Activated naive CD8-positive, alpha-beta T cell (primary cell): Measurements from ENCODE around the gene TTC7B.

Experiments used
- H3K27ac Mint-ChIP-seq: one replicate; pipeline ENCODE4 v1.8.0; 2021; ENCODE audit warnings: mixed read lengths
- H3K27me3 Mint-ChIP-seq: one replicate; pipeline ENCODE4 v1.8.0; 2021; ENCODE audit warnings: mixed read lengths
- H3K36me3 Mint-ChIP-seq: one replicate; pipeline ENCODE4 v1.8.0; 2021; ENCODE audit warnings: mixed read lengths
- H3K4me1 Mint-ChIP-seq: one replicate; pipeline ENCODE4 v1.8.0; 2021; ENCODE audit warnings: low read depth, mixed read lengths
- H3K4me3 Mint-ChIP-seq: one replicate; pipeline ENCODE4 v1.8.0; 2021; ENCODE audit warnings: mild to moderate bottlenecking, mixed read lengths
- H3K9me3 Mint-ChIP-seq: one replicate; pipeline ENCODE4 v1.8.0; 2021; ENCODE audit warnings: low read depth, mixed read lengths

Gene TTC7B

GRCh38 chr14:90648421-90648820 is 167.8 kb downstream of the TTC7B start:
- no peaks in the 10 kb centered on the region for H3K27me3 Mint-ChIP-seq
- no peaks in the 10 kb centered on the region for H3K4me1 Mint-ChIP-seq
- H3K4me3 Mint-ChIP-seq: no peak overlapping the region
- H3K27ac Mint-ChIP-seq: no peak overlapping the region
- H3K9me3 Mint-ChIP-seq: no peaks in the 10 kb centered on the region
- H3K36me3 Mint-ChIP-seq: no peaks in the 10 kb centered on the region

GRCh38 chr14:90647473-90648005 is 168.7 kb downstream of the TTC7B start:
- Mint-ChIP-seq H3K27ac (no peak overlapping the region), H3K4me3 (no peak overlapping the region), H3K4me1 (no peaks in the 10 kb centered on the region), H3K27me3 (no peaks in the 10 kb centered on the region), H3K36me3 (no peaks in the 10 kb centered on the region), H3K9me3 (no peaks in the 10 kb centered on the region)

DNA sequence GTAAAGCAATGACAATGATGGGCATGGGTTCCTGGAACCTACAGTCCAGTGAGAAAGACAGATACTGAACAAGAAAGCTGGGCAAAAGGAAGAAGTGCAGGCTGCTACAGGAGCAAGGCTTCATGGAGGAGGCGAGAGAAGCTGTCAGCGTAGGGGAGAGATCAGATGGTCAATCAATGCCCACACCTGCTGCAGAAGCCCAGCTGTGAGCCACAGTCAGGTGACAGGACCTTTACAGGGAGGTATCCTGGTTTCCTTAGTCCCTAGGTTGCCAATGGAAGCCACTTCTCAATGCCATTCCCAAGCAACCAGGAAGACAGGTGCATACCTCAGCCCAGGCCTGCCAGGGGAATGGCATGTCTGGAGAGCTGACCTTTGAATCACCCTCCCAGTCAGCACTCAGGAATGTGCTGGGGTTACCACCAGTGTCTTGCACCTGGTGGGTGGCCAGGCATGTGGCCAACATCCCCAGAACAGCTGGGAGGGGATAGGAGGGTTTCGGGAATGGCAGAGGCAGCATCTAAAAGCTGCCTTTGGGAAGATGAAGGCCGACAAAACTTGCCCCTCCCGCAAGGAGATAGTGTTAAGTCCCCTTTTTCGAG is 170.3 kb downstream of the TTC7B start:
- Mint-ChIP-seq H3K4me1 (no peaks in the 10 kb centered on the region), H3K27ac (no peak overlapping the region), H3K9me3 (no peaks in the 10 kb centered on the region), H3K27me3 (no peaks in the 10 kb centered on the region), H3K36me3 (no peaks in the 10 kb centered on the region), H3K4me3 (no peak overlapping the region)

- Mint-ChIP-seq H3K27ac (no peak overlapping the region), H3K9me3 (no peaks in the 10 kb centered on the region), H3K4me3 (no peak overlapping the region), H3K36me3 (no peaks in the 10 kb centered on the region), H3K27me3 (no peaks in the 10 kb centered on the region), H3K4me1 (no peaks in the 10 kb centered on the region)
Measured at GRCh38 chr14:90644882-90645281, 171.3 kb downstream of the TTC7B start.

DNA sequence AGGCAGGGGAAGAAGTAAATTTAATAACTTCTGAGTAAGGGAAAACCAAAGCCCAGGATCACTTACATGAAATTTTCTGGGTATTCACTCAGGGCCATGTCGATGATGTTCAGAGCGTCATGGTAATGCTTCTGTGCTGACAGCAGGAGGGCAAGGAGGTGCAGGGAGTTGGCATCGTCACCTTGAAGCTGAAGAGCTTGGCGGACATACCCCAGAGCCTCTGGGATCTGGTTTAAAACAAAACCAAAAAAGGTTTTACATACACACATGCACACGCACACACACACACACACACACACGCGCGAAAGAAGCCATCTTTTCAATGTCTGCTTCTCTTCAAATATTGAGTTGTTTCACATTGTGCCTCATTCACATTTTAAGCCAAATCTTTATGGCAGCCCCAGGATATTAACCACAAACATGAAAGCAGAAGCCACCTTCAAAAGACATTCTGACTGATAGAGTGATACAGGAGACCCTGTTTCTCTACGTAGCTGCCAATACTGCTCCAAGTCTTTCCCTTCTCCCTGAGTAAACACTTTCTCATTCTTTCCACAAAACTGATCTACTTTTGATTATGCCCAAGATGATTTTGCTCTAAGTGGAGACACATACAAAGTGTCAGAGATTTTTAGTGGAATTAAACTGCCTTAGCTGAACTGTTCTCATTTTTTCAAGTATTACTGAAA is 172.1 kb downstream of the TTC7B start:
- no peak overlapping the region for H3K27ac Mint-ChIP-seq
- no peaks in the 10 kb centered on the region for H3K9me3 Mint-ChIP-seq
- no peaks in the 10 kb centered on the region for H3K4me1 Mint-ChIP-seq
- H3K36me3 Mint-ChIP-seq: no peaks in the 10 kb centered on the region
- H3K4me3 Mint-ChIP-seq: no peak overlapping the region
- no peaks in the 10 kb centered on the region for H3K27me3 Mint-ChIP-seq

- Mint-ChIP-seq H3K4me1 (no peaks in the 10 kb centered on the region), H3K36me3 (no peaks in the 10 kb centered on the region), H3K4me3 (no peak overlapping the region), H3K27me3 (no peaks in the 10 kb centered on the region), H3K27ac (no peak overlapping the region), H3K9me3 (no peaks in the 10 kb centered on the region)
Measured at GRCh38 chr14:90642244-90642717, 173.9 kb downstream of the TTC7B start.

DNA sequence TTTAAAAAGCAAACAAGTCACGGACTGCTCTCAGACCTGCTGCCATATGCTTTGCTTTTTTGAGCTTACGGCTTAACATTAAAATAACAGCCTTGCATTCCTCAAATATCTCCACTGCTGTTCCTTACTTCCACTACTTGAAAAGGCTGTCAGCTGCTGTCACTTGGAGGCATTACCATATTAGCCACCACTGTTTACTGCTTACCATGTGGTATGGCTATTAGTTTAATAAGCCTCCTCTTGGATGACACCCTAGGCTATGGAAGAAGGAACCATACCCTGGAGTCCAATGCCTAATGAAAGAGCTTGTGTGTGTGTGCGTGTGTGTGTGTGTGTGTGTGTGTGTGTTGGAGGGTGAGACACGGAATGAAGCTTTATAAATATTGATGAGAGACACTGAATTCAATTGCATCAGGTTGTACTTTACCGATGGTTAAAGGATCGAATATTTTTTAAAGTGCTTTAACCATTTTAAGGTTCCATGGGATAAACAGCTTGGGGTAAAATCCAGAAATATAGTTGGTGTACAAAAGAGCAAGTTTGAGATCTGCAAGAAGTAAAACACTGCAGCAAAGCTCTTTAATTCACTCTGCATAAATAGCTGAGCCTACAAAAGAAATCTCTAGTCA is 174.5 kb downstream of the TTC7B start:
- no peaks in the 10 kb centered on the region for H3K27me3 Mint-ChIP-seq
- H3K4me3 Mint-ChIP-seq: no peak overlapping the region
- no peaks in the 10 kb centered on the region for H3K4me1 Mint-ChIP-seq
- no peaks in the 10 kb centered on the region for H3K36me3 Mint-ChIP-seq
- no peak overlapping the region for H3K27ac Mint-ChIP-seq
- H3K9me3 Mint-ChIP-seq: no peaks in the 10 kb centered on the region

DNA sequence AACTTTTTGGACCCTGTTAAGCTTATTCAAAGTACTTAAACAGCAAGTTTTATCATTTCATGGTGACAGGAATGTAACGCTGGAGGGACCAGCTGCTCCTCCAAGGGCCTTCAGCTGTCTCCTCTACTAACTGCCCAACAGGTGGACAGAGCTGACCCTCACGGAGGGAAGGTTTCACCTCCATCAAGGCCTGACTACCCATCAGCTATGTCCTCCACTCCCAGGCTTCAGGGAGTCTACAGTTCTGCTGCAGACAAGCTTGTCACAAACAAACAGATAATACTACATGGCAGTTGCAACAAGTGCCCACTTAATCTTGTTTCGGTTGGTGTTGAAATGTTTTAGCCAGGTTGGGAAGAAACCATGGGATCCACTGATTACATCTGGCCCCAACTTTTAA is 175.1 kb downstream of the TTC7B start:
- H3K27ac Mint-ChIP-seq: no peak overlapping the region
- H3K4me1 Mint-ChIP-seq: no peaks in the 10 kb centered on the region
- no peaks in the 10 kb centered on the region for H3K27me3 Mint-ChIP-seq
- no peak overlapping the region for H3K4me3 Mint-ChIP-seq
- H3K36me3 Mint-ChIP-seq: no peaks in the 10 kb centered on the region
- no peaks in the 10 kb centered on the region for H3K9me3 Mint-ChIP-seq

DNA sequence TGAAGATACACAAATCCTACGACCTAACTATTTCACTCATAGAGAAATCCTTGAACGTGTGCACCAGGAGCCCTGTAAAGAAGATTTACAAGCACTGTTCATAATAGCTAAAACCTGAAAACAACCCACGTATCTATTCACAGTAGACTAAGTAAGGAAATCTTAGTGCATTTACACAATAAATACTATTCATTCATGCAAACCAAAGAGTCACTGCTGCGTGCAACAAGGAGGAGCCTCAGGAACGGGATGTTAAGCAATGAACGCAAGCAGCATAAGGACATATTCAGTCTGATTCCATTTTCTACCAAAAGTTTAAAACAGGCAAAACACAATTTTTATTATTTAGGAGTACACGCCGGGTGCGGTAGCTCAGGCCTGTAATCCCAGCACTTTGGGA is 176.6 kb downstream of the TTC7B start:
- Mint-ChIP-seq H3K9me3 (no peaks in the 10 kb centered on the region), H3K27ac (no peak overlapping the region), H3K4me1 (no peaks in the 10 kb centered on the region), H3K36me3 (no peaks in the 10 kb centered on the region), H3K4me3 (no peak overlapping the region), H3K27me3 (no peaks in the 10 kb centered on the region)

DNA sequence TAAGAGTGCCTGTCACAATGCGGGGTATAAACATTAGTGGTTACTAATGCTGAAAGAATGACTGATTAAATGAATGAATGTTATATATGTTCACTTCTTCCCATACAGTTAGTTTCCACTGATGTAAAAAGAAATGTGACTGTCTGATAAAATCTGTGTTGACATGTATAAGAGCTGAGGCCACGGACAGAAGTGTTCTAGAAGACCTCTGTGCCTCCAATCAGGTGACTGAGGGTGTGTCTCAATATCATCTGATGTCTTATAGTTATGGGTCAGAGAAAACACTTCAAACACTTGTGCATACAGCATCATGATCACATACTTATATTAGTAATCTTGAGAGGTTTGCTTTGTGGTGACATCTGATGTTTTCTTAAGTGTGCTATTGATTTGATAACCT is 183.4 kb downstream of the TTC7B start:
- peaks cover 2% of the 10 kb centered on the region for H3K4me1 Mint-ChIP-seq
- no peaks in the 10 kb centered on the region for H3K9me3 Mint-ChIP-seq
- H3K27ac Mint-ChIP-seq: no peak overlapping the region
- H3K27me3 Mint-ChIP-seq: no peaks in the 10 kb centered on the region
- H3K4me3 Mint-ChIP-seq: no peak overlapping the region
- peaks cover 2% of the 10 kb centered on the region for H3K36me3 Mint-ChIP-seq

DNA sequence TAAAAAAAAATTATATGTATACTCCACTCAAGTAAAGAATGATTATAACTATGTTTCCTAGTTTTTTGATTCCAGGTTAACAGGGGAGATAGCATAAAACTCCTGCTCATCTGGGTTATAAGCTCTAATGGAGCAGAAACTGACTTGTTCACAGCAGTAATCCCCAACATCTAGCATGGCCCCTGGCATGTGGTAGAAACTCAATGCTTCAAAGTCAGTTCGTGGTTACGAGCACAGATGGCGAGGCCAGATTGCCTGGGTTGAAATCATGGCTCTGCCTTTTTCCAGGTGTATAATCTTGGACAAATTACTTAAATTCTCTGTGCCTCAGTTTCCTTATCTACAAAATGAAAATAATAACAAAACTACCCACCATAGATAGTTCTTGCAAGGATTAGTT is 183.8 kb downstream of the TTC7B start:
- H3K4me1 Mint-ChIP-seq: peaks cover 2% of the 10 kb centered on the region
- H3K36me3 Mint-ChIP-seq: peaks cover 2% of the 10 kb centered on the region
- no peaks in the 10 kb centered on the region for H3K27me3 Mint-ChIP-seq
- no peak overlapping the region for H3K4me3 Mint-ChIP-seq
- H3K9me3 Mint-ChIP-seq: no peaks in the 10 kb centered on the region
- H3K27ac Mint-ChIP-seq: no peak overlapping the region

DNA sequence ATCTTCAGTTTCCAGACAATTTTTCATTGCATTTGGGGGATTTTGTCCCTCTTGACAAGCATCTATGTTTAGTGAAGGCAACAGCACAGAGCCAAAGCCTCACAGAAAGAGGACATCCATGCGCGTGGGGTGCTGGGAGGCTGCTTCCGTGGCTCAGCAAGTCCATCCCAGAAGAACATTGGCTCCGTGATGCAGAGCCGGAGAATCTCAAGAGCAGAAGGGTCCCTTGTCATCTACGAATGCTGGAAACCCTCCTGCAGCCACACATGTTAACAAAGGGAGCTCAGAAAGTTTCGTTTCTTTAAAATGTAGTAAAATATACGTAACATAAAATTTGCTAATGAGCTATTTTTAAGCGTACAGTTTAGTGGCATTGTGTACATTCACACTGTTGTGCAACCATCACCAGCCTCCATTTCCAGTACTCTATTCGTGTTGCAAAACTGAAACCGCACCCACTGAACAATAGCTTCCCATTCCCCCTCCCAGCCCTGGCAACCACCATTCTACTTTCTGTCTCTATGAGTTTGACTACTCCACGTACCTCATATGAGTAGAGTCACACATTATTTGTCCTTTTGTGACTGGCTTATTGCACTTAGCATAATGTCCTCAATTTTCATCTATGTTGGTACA is 185.9 kb downstream of the TTC7B start:
- Mint-ChIP-seq H3K4me1 (peaks cover 2% of the 10 kb centered on the region), H3K9me3 (no peaks in the 10 kb centered on the region), H3K27ac (no peak overlapping the region), H3K36me3 (peaks cover 2% of the 10 kb centered on the region), H3K4me3 (no peak overlapping the region), H3K27me3 (no peaks in the 10 kb centered on the region)

DNA sequence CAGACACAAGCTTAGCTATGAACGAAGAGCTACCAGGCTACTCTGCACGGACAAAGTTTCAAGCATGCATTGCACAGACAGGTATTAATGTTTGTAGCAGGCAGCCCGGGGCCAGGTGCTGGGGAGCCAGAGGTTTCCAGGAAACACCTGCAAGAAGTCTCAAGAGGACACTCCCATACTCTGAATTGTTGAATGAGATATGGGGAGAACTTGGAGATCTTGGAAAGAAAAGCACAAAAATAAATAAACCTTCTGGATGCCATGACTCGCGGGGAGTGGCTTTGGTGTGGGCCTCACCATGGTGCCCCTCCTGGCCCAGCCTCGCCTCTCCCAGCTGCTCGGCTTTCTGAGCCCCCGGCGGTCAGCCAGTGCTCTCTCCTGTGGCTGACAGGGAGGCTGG is 186.8 kb downstream of the TTC7B start:
- Mint-ChIP-seq H3K27ac (no peak overlapping the region), H3K4me3 (no peak overlapping the region), H3K9me3 (no peaks in the 10 kb centered on the region), H3K4me1 (peaks cover 2% of the 10 kb centered on the region), H3K36me3 (peaks cover 2% of the 10 kb centered on the region), H3K27me3 (no peaks in the 10 kb centered on the region)

GRCh38 chr14:90628825-90629224 is 187.4 kb downstream of the TTC7B start:
- H3K4me3 Mint-ChIP-seq: no peak overlapping the region
- H3K27me3 Mint-ChIP-seq: no peaks in the 10 kb centered on the region
- peaks cover 2% of the 10 kb centered on the region for H3K36me3 Mint-ChIP-seq
- H3K9me3 Mint-ChIP-seq: no peaks in the 10 kb centered on the region
- H3K27ac Mint-ChIP-seq: no peak overlapping the region
- H3K4me1 Mint-ChIP-seq: peaks cover 2% of the 10 kb centered on the region

- Mint-ChIP-seq H3K27ac (no peak overlapping the region), H3K36me3 (no peaks in the 10 kb centered on the region), H3K9me3 (no peaks in the 10 kb centered on the region), H3K4me3 (no peak overlapping the region), H3K4me1 (peaks cover 2% of the 10 kb centered on the region), H3K27me3 (no peaks in the 10 kb centered on the region)
Measured at GRCh38 chr14:90627478-90627877, 188.8 kb downstream of the TTC7B start.
